GM10248 (cell line): ENCODE measurements around the gene IL1R2.

Experiments used
- CTCF ChIA-PET: fragments of 300-600 bp; sonication (Branson Sonifier 250); formaldehyde crosslinking; extraction: SDS; loops from one replicate; lab custom pipeline; 2021; ENCODE audit warnings: antibody characterized with exemption; lab: Yijun Ruan, JAX
- POLR2A ChIA-PET: fragments of 350-650 bp; sonication (Branson Sonifier 250); formaldehyde crosslinking; extraction: SDS; loops from one replicate; lab custom pipeline; 2020; ENCODE audit warnings: antibody characterized with exemption; lab: Yijun Ruan, JAX
- DNase-seq: peaks from one replicate; pipeline ENCODE4 v3.0.0; 2012; ENCODE audit errors: extremely low spot score
- TF ChIP-seq, protein P1 (sequence below): IDR thresholded peaks from 2 replicates; pipeline ENCODE4 v1.5.1; 2012; ENCODE audit warnings: mild to moderate bottlenecking, low read depth; ENCODE audit errors: extremely low read depth, missing control alignments, control extremely low read depth

The IL1R2 gene

DNA sequence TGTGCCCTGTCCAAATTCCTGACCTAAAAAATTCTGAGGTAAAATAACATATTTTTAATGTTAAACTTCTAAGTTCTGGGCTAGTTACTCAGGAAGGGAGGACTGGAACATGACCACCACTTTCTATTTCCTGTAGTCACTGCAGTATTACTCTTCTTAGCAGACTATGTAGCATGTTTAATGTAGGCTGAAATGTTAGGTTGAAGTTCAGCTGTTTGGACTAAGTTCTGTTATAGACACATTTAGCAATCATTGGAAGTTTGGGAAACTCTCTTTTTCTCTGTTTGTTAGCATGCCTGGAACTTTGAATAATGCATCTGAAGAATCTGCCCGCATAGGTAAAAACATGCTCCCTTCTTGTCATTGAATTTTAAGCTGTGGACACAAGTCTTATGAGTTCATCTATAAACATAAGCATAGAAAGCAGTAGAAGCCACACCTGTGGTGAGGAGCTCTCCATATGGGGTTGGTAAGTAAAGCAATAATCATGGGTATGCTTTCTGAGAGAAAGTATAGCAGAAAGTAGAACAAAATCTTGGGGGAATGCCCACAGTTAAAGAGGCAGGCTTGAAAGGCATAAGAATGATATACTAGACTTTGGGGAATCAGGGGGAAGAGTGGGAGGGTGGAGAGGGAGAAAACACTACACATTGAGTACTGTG lies 52.6 kb downstream of the IL1R2 start:
- POLR2A ChIA-PET = no interaction called here
- TF ChIP-seq, protein P1, sequence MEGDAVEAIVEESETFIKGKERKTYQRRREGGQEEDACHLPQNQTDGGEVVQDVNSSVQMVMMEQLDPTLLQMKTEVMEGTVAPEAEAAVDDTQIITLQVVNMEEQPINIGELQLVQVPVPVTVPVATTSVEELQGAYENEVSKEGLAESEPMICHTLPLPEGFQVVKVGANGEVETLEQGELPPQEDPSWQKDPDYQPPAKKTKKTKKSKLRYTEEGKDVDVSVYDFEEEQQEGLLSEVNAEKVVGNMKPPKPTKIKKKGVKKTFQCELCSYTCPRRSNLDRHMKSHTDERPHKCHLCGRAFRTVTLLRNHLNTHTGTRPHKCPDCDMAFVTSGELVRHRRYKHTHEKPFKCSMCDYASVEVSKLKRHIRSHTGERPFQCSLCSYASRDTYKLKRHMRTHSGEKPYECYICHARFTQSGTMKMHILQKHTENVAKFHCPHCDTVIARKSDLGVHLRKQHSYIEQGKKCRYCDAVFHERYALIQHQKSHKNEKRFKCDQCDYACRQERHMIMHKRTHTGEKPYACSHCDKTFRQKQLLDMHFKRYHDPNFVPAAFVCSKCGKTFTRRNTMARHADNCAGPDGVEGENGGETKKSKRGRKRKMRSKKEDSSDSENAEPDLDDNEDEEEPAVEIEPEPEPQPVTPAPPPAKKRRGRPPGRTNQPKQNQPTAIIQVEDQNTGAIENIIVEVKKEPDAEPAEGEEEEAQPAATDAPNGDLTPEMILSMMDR = no peak
- no peak for DNase-seq
- CTCF ChIA-PET = interaction anchor here (1.0 to 1.5 kb wide), 4 partner anchors 10 to 24 kb away, joined by 3 to 5 read pairs (median 4); no protein-coding TSS in a partner anchor

DNA sequence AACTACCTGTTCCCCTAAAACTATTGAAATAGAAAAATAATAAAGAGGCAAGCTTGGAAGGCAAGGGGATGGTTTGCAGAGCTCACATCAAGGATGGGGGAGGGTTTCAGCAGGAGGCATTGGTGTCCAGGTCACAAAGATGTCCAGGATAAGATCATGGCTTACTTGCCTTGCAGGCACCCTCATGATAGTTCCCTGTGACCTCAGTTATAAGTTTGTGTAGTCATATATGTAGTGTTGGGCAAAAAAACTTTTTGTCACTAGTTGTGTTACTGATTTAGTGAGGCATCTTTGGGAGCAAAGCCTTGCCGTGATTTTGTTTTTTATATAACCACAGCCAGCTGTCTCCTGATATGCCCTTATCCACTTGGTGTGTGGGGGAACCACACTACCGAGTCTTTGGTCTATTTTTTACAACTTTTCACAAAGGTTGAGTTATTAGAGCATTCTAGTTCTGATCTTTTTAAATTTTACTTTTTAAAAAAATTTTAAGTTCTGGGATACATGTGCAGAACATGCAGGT lies 53.3 kb downstream of the IL1R2 start:
- no peak for DNase-seq
- POLR2A ChIA-PET = no interaction called here
- CTCF ChIA-PET = interaction anchor here (1.0 to 1.5 kb wide), 5 partner anchors 10 to 34 kb away, joined by 3 to 5 read pairs (median 3); no protein-coding TSS in a partner anchor
- TF ChIP-seq, protein P1 = no peak

DNA sequence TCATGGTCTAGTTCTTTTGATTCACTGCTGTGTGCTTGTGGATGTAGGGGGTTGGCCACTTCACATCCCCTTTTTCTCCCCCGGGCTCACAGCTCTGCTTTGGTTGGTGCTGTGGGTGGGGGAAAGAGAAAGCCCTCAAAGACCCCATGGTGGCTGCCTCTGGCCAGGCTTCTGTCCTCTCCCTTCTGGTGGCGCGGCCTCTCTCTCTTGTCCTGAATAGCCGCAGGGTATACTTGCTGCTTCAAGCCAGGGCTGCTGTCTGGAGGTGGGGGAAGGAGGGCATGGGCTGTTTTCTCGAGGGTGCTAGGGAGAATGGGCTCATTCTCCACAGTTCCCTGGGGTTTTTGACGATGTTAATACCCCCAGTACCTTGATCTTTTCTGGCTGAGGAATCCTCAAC lies 53.9 kb downstream of the IL1R2 start:
- TF ChIP-seq, protein P1 = no peak
- DNase-seq = no peak
- ChIA-PET CTCF (interaction anchor here (0.8 to 1.2 kb wide), 3 partner anchors 33 to 257 kb away, joined by 3 read pairs; no protein-coding TSS in a partner anchor), POLR2A (no interaction called here)

DNA sequence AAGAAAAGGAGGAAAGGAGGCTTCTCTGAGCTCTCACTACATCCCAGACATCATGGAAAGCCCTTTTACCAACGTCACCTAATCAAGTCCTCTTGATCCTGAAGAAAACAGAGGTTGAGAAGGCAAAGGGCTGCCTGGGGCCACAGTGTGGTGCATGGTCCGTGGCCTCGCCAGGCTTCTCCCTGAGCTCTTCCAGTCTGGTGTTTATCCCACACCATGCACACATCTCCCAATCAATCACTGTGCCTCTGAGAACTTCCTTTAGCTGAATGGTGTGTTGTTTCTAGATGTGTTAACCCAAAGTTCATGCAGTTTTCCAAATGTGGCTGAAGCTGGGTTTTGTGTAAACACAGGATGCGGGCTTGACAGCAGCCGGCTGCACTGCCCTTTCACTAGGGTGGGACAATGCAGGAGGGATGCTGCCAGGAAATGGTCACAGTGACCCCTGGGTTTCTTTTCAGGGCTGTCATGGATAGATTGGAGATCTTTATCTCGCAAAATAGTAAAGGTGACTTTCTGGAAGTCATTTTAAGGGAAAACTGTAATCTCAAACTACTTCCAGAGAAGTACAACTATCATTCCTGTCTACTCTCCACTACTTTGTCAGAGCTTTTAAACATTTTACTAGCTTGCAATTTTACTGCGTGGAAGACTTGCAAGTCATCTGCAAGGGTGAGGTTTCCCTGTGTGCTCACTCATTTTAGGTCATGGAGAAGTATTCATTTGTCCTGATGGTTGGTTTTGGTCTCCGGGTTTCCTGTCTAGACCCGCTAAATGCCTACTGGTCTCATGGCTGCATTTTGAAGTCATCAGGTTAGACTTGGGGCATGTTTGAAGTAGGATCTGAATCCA lies 54.6 kb downstream of the IL1R2 start:
- ChIA-PET CTCF (interaction anchor here (0.8 to 1.2 kb wide), 4 partner anchors 11 to 256 kb away, joined by 3 read pairs; no protein-coding TSS in a partner anchor), POLR2A (no interaction called here)
- TF ChIP-seq, protein P1 = no peak
- DNase-seq = no peak

DNA sequence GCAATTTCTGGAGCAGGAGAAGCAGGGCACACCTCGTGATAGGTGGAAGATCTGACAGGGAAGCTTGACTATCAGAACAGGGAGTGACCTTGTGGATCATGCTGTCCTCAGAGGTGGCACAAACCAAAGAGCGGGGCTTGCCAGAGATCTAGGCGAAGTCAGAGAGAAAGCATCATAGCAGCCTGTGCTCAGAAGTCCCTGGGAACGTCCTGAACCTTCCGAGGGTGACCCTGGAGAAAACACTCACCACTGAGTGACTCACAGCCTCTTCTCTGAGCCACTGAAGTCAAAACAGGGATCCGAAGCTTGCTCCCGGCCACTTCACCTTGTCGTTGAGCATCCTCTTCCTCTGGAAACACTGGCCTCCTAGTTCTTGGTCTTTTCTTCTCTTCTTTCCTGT lies 56.7 kb downstream of the IL1R2 start:
- POLR2A ChIA-PET = no interaction called here
- DNase-seq = no peak
- CTCF ChIA-PET = no interaction called here
- TF ChIP-seq, protein P1 = no peak

DNA sequence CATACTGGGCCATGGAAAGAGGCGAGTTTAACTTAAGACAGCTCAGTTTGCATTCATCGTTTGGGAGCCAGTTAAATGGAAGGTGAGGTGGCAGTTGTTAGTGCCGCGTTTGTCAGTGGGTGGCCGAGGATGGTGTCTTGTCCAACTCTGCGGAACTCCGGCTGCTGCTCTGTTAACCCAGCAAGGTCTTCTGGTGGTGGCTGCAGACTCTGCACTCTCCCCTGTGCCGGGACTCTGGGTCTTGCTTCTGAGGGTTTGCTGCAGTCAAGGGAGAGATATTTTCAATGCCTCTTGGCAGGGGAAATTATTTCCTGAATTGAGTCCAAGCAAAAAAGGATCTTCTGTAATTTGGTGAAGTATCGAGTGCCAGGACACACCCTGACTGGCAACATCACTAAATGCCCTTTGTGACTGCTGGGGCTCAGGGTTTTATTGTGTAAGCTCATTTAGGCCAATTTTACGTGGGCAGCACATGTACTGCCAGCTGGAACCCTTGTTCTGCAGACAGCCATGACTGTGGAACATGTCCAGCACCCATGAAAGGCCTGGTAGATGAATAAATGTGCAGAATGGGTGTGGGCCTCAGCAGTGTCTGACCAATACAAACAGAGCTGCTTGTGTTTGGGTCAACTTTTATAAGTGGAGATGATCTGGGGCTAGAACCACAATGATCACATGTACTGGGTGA lies 58.1 kb downstream of the IL1R2 start:
- ChIA-PET CTCF (interaction anchor here (1.5 to 2.2 kb wide), 4 partner anchors 12 to 198 kb away, joined by 4 to 9 read pairs (median 4); no protein-coding TSS in a partner anchor), POLR2A (no interaction called here)
- DNase-seq = no peak
- TF ChIP-seq, protein P1 = no peak
